HepG2 (cell line): Measurements from ENCODE around the gene TMEM14A.

ENCODE experiments used
- AHR ChIP-seq: IDR thresholded peaks from 2 replicates; pipeline ENCODE4 v1.6.1; 2018; ENCODE audit warnings: missing genetic modification reagents, missing compliant biosample characterization
- FOXM1 ChIP-seq: sonication (generic); formaldehyde crosslinking; IDR thresholded peaks from 2 replicates; pipeline ENCODE4 v1.5.0; 2020; ENCODE audit warnings: missing genetic modification reagents
- KLF16 ChIP-seq, 2 experiments: sonication (generic) in 1 of 2; formaldehyde crosslinking in 1 of 2; IDR thresholded peaks; 2 replicates each; pipeline versions ENCODE4 v1.6.1 to v1.8.0; 2016 to 2023; ENCODE audit warnings: missing genetic modification reagents in 2 of 2, missing compliant biosample characterization in 1 of 2
- NFE2L2 ChIP-seq: fragments of 150-350 bp; IDR thresholded peaks from 2 replicates; pipeline ENCODE4 v1.6.1; 2014; ENCODE audit warnings: low read length
- ZBTB7A ChIP-seq: sonication (generic); formaldehyde crosslinking; IDR thresholded peaks from 2 replicates; pipeline ENCODE4 v1.8.0; 2022; ENCODE audit warnings: mild to moderate bottlenecking, missing genetic modification reagents
- ZFY ChIP-seq: sonication (generic); formaldehyde crosslinking; IDR thresholded peaks from 2 replicates; pipeline ENCODE4 v1.4.0; 2020; ENCODE audit warnings: missing genetic modification reagents
- ZNF446 ChIP-seq: sonication (generic); formaldehyde crosslinking; IDR thresholded peaks from 2 replicates; pipeline ENCODE4 v1.5.0; 2020; ENCODE audit warnings: mild to moderate bottlenecking, missing genetic modification reagents
- ZNF552 ChIP-seq: sonication (generic); formaldehyde crosslinking; IDR thresholded peaks from 2 replicates; pipeline ENCODE4 v1.9.0; 2022; ENCODE audit warnings: missing genetic modification reagents, mild to moderate bottlenecking, borderline replicate concordance
- ZZZ3 ChIP-seq: sonication (generic); formaldehyde crosslinking; IDR thresholded peaks from 2 replicates; pipeline ENCODE4 v1.4.0; 2020; ENCODE audit warnings: missing genetic modification reagents, mild to moderate bottlenecking, borderline replicate concordance
- TF ChIP-seq, protein P1 (sequence below): sonication (generic); formaldehyde crosslinking; IDR thresholded peaks from 2 replicates; pipeline ENCODE4 v1.8.0; 2022; ENCODE audit warnings: mild to moderate bottlenecking, missing genetic modification reagents
- TF ChIP-seq, protein P2 (sequence below): sonication (generic); formaldehyde crosslinking; IDR thresholded peaks from 2 replicates; pipeline ENCODE4 v1.4.0; 2020; ENCODE audit warnings: mild to moderate bottlenecking, missing genetic modification reagents
- TF ChIP-seq, protein P3 (sequence below): sonication (generic); formaldehyde crosslinking; IDR thresholded peaks from 2 replicates; pipeline ENCODE4 v1.5.0; 2020; ENCODE audit warnings: mild to moderate bottlenecking, missing genetic modification reagents, moderate library complexity
- TF ChIP-seq, protein P4 (sequence below): sonication (generic); formaldehyde crosslinking; IDR thresholded peaks from 2 replicates; pipeline ENCODE4 v1.5.0; 2020; ENCODE audit warnings: missing genetic modification reagents

DNA sequence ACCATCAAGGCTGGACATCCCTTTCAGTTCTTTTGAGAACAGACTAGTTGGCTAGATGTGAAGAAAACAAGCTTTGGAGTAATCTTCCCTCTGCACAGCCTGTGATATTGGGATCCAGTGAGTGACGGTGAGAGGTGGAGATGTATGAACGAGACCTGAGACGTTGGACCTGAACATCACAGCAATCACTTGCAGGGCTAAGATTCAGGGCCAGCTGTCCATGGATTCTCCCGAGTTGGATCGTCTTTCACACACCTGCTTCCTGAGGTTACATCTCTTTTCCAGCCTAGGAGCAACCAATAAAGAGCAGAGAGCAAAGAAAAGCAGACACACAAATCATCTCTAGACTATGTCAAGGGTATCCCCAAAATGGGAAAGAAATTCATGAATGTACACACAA, 30.0 kb upstream of the TMEM14A start:
- TF ChIP-seq, protein P1, sequence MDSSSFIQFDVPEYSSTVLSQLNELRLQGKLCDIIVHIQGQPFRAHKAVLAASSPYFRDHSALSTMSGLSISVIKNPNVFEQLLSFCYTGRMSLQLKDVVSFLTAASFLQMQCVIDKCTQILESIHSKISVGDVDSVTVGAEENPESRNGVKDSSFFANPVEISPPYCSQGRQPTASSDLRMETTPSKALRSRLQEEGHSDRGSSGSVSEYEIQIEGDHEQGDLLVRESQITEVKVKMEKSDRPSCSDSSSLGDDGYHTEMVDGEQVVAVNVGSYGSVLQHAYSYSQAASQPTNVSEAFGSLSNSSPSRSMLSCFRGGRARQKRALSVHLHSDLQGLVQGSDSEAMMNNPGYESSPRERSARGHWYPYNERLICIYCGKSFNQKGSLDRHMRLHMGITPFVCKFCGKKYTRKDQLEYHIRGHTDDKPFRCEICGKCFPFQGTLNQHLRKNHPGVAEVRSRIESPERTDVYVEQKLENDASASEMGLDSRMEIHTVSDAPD (CRISPR knock-in tag), result no peak
- TF ChIP-seq, protein P2, sequence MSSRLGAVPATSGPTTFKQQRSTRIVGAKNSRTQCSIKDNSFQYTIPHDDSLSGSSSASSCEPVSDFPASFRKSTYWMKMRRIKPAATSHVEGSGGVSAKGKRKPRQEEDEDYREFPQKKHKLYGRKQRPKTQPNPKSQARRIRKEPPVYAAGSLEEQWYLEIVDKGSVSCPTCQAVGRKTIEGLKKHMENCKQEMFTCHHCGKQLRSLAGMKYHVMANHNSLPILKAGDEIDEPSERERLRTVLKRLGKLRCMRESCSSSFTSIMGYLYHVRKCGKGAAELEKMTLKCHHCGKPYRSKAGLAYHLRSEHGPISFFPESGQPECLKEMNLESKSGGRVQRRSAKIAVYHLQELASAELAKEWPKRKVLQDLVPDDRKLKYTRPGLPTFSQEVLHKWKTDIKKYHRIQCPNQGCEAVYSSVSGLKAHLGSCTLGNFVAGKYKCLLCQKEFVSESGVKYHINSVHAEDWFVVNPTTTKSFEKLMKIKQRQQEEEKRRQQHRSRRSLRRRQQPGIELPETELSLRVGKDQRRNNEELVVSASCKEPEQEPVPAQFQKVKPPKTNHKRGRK (CRISPR knock-in tag), result no peak
- TF ChIP-seq AHR (CRISPR knock-in tag) (no peak), ZNF446 (no peak), KLF16 (CRISPR knock-in tag; IDR thresholded peaks at IDR 0.05) (no peak), FOXM1 (no peak), ZZZ3 (CRISPR knock-in tag) (no peak), ZFY (CRISPR knock-in tag) (no peak), ZNF552 (CRISPR knock-in tag) (no peak), NFE2L2 (no peak), ZBTB7A (CRISPR knock-in tag) (no peak)
- TF ChIP-seq, protein P3, sequence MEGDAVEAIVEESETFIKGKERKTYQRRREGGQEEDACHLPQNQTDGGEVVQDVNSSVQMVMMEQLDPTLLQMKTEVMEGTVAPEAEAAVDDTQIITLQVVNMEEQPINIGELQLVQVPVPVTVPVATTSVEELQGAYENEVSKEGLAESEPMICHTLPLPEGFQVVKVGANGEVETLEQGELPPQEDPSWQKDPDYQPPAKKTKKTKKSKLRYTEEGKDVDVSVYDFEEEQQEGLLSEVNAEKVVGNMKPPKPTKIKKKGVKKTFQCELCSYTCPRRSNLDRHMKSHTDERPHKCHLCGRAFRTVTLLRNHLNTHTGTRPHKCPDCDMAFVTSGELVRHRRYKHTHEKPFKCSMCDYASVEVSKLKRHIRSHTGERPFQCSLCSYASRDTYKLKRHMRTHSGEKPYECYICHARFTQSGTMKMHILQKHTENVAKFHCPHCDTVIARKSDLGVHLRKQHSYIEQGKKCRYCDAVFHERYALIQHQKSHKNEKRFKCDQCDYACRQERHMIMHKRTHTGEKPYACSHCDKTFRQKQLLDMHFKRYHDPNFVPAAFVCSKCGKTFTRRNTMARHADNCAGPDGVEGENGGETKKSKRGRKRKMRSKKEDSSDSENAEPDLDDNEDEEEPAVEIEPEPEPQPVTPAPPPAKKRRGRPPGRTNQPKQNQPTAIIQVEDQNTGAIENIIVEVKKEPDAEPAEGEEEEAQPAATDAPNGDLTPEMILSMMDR (CRISPR knock-in tag), result no peak
- TF ChIP-seq, protein P4, sequence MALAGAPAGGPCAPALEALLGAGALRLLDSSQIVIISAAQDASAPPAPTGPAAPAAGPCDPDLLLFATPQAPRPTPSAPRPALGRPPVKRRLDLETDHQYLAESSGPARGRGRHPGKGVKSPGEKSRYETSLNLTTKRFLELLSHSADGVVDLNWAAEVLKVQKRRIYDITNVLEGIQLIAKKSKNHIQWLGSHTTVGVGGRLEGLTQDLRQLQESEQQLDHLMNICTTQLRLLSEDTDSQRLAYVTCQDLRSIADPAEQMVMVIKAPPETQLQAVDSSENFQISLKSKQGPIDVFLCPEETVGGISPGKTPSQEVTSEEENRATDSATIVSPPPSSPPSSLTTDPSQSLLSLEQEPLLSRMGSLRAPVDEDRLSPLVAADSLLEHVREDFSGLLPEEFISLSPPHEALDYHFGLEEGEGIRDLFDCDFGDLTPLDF (CRISPR knock-in tag), result no peak
